GM12874 (cell line): ENCODE data around the gene TMCO5A.

ENCODE experiments used
- TF ChIP-seq, protein P1 (sequence below): IDR thresholded peaks from 2 replicates; pipeline ENCODE4 v1.5.1; 2011; ENCODE audit warnings: low read depth, mild to moderate bottlenecking, control low read depth, low read length, moderate library complexity; ENCODE audit not compliant: insufficient read depth

Gene TMCO5A

GRCh38 chr15:37902126-37902525, 32.3 kb upstream of the TMCO5A start:
- TF ChIP-seq, protein P1, sequence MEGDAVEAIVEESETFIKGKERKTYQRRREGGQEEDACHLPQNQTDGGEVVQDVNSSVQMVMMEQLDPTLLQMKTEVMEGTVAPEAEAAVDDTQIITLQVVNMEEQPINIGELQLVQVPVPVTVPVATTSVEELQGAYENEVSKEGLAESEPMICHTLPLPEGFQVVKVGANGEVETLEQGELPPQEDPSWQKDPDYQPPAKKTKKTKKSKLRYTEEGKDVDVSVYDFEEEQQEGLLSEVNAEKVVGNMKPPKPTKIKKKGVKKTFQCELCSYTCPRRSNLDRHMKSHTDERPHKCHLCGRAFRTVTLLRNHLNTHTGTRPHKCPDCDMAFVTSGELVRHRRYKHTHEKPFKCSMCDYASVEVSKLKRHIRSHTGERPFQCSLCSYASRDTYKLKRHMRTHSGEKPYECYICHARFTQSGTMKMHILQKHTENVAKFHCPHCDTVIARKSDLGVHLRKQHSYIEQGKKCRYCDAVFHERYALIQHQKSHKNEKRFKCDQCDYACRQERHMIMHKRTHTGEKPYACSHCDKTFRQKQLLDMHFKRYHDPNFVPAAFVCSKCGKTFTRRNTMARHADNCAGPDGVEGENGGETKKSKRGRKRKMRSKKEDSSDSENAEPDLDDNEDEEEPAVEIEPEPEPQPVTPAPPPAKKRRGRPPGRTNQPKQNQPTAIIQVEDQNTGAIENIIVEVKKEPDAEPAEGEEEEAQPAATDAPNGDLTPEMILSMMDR: no peak

GRCh38 chr15:37903919-37904625, 30.4 kb upstream of the TMCO5A start:
- TF ChIP-seq, protein P1: no peak

DNA sequence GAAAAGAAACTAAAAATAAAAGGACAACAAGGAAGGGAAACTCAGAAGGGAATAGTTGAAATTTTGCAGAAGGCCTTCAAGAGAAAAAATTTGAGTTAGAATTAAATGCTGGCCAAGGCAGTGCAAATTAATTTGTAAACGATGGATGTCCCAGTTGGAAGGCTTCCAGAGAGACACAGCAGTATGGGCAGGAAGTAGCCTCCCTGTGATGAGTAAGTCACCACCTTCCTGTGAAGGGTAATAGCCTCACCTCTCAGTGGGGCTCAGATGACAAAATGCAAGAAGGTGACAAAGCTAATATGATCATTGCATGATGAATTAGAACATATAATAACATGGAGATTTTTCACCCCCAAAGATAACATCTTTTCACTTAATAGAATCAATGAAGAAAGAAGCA, 27.3 kb upstream of the TMCO5A start:
- TF ChIP-seq, protein P1: no peak

GRCh38 chr15:37921527-37922385, 12.7 kb upstream of the TMCO5A start:
- TF ChIP-seq, protein P1: no peak

- TF ChIP-seq, protein P1: no peak
These were observed 8.3 kb upstream of the TMCO5A start for GRCh38 chr15:37926136-37926535.

DNA sequence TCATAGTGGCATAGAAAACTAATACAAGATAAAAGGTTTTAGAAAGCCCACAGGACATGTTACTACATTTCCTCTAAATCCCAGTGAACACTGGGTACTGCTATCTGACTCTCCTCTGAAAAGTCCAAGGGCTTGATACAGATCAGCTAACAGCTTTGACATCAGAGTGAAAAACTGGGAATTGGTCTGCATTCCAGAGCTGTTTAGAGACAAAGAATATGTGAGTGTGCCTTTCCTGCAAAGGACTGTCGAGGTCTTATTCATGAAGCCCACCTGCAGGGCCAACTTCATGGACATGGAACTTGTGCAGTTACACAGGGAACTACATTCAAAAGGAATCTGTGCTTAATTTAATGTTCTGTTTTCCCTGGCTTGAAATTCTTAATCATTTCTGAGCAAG, 5.2 kb upstream of the TMCO5A start:
- TF ChIP-seq, protein P1: no peak

- TF ChIP-seq, protein P1: no peak
These were observed 3.1 kb upstream of the TMCO5A start for GRCh38 chr15:37931321-37931720.
